HG03064 (cell line): ENCODE data around the gene ZDHHC24.
"Not testable (repeated sequence)": the region's sequence is repeated elsewhere in the genome, so short reads cannot be mapped to it uniquely, and the experiment has no call there.

ENCODE experiments used
- ATAC-seq: cut with Tn5 transposase; IDR thresholded peaks from one replicate; pipeline ENCODE4 v1.9.1; 2021; ENCODE audit warnings: low read depth; ENCODE audit not compliant: unreplicated experiment

The ZDHHC24 gene

DNA sequence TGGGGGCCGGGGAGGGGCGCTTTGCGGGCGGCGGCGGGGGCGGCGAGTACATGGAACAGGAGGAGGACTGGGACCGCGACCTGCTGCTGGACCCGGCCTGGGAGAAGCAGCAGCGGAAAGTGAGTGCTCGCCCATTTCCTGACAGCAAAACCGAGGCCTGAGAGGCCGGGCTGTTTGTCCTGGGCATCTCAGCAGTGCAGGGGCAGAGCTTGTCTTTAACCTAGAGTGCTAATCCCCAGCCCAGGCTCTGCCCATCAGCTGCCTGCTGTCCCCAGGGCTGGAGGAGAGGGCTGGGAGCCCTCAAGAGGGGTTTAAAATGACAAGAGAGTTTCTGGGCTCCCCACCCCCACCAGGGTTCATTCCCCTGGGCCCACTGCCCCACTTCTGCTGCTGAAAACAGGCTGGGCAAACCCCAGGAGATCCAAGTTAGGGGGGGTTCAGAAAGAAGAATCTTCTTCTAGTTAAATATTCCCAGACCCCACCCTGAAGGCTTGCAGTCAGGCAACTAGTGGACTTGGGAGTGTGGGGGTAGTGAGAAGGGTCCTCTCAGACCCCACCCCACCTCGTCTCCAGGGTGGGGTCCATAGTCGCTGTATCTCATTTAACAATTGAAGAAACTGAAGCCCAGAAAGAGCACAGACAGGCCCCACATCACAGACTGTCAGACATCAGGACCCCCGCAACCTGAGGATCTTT is 1.3 kb upstream of the ZDHHC24 start:
- no peak for ATAC-seq

DNA sequence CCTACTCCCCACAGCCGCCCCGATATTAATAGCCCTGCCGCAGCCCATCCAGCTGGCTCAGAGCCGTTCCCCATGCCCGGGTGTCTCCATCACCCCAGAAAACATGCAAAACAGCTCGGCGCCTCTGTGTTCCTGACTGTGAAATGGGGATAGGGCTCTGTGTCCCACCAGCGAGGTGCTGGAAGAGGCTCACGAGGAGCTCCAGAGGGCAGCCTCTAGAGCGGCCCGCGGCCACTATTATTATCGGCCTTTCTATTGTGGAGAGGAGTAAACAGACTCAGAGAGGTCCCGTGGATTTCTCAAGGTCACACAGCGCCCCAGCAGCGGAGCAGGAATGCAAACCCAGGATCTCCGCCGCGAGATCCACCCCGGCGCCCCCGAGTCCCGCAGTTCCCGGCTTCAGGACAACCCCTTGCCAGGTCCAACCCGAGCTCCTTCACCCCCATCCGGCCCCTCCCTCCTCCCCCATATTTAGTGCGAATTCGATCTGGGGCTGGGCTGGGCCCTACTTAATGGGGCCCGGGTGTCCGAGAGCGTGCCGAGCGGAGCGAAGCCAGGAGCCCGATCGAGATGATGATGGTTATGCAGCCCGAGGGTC is 619 bp upstream of the ZDHHC24 start, which contains the start of gene ACTN3:
ACTN3 (plus strand) TSS at position 536 of the 598 bp plus-strand sequence; CDS start at position 571, 35 bp downstream.
- no peak for ATAC-seq

DNA sequence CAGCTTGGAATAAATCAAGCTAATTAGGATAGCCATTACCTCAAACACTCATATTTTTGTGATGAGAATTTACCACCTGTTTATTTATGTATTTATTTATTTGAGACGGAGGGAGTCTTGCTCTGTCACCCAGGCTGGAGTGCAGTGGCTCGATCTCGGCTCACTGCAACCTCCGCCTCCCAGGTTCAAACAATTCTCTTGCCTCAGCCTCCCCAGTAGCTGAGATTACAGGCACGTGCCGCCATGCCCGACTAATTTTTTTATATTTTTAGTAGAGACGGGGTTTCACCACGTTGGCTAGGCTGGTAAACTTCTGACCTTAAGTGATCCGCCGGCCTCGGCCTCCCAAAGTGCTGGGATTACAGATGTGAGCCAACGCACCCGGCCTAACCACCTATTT is 896 bp downstream of the ZDHHC24 start:
- not testable (repeated sequence) for ATAC-seq

DNA sequence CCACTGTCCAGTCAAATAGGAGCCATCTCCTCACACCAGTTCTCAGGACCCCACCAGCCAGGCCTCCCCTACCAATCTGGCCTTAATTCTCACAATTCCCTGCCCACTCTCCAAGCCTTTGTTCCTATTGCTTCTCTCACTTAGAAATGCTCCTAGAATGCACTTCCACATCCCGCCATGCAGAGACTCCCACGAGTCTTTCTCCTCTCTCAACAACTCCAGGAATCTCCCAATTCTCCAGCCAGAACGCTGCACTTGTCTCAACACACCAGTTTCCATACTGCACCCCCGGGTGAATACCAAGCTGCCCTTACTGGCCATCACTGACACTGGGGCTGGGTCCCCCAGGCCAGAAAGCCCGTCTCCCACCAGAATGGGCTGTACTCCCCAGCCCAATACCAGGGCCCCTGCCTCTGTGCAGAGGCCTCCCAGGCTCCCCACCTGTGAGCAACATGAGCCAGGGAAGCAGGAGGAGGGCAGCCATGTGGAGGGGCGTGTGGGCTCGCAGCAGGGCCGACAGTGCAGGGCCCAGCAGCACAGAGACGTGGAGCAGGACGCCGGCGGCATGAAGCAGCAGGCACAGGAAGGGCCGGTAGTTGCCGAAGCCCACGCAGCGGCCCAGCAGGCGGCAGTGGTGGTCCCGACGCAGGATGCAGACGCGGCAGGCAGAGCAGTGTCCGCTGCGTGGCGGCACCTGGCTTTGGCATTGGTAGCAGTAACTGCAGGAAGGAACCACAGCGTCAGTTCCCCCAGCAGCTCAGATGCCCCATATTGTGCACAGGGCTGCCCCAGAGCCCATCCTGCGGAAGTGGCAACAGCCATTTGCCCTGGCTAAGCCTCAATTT is 2.4 kb downstream of the ZDHHC24 start:
- ATAC-seq, result no peak

DNA sequence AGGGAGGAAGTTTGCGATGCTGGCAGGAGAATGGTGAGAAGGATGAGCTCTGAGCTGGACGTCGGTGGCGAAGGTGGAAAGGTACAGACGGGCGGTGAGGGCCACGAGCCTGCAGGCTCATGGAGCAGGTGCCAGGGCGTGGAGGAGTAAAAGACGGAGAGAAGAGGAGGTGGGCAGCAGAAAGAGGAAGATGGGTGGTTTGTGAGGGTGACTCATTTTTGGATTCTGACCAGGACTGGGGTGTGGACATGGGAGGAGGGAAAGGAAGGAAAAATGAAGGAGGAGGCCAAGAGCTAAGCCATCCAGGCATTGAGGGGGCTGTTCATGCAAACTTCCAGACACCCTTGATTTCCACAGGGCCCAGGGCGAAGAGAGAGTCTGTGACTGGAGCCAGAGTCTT is 3.5 kb downstream of the ZDHHC24 start:
- ATAC-seq, result no peak

DNA sequence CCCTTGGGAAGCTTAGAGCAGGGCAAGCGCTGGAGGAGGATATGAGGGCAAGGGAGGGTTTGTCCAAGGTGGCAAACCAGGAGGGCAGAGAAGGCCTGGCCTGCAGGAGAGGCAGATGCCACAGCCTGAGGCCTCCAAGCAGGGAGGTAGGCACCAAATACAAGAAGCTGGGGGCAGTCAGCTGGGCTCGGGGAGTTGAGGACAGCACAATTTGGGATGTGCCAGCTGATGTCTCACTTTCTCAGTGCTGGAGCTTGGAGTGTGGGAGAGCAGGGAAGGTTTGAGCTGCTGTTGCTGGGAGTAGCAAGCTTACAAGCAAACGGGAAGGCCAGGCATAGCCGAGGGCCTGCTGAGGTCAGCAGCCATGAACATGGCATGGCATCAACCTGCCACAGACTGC is 4.0 kb downstream of the ZDHHC24 start:
- no peak for ATAC-seq

DNA sequence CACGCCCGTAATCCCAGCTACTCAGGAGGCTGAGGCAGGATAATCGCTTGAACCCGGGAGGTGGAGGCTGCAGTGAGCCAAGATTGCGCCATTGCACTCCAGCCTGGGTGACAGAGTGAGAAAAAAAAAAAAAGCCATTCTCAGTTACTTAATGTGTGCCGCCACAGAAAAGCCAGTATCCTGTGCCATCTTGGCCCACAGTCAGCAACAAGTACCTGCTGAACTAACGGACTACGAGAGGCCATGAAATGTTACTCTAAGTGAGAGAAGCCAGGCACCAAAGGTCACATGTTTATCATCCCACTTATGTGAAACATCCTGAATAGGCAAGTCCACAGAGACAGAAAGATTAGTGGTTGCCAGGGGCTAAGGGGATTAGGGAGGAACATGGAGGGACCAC is 5.2 kb downstream of the ZDHHC24 start:
- not testable (repeated sequence) for ATAC-seq

DNA sequence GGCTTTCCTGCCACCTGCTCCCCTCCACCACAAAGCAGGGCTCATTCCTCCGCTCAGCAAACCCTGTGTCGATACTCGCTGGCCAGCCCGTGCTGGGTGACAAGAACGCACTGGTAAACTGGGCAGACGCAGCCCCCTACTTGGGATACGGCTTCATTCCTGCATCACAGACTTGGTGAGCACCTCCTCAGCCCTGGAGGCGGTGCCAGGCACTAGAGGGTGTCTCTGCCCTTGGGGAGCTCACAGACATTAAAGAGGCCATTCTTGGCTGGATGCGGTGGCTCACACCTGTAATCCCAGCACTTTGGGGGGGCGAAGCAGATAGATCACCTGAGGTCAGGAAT is 6.0 kb downstream of the ZDHHC24 start:
- no peak for ATAC-seq

DNA sequence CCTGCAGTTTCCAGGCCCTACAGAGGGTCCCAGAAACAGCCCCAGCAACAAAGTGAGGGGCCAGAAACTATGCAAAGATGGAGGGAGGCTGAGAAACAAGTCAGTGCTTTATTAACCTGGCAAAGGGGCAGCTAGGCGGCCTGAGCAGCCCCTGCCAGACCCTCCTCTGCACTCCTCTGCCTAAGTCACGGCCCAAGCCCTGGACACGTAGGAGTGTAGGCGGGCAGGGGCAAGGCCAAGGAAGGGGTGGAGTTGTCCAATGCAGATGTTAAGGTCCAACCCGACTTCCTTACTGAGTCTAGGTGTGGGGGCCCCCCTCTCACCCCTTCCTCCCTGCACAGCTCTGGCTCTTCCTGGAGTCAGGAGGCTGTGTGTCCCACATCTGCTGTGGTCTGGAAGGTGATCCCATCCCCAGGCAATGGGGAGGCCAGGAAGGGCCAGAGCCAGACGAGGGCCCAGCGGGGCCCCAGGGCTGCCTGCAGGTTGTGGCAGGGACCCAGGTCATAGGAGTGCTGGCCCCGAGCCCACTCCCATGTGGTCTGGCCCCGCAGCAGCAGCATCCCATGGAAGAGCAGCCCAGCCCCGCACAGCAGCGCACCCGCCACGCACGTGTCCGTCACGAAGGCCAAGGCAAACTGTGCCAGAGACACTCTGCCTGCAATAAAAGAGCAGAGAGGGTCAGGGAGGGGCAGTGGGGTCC is 6.5 kb downstream of the ZDHHC24 start:
- ATAC-seq, result no peak

DNA sequence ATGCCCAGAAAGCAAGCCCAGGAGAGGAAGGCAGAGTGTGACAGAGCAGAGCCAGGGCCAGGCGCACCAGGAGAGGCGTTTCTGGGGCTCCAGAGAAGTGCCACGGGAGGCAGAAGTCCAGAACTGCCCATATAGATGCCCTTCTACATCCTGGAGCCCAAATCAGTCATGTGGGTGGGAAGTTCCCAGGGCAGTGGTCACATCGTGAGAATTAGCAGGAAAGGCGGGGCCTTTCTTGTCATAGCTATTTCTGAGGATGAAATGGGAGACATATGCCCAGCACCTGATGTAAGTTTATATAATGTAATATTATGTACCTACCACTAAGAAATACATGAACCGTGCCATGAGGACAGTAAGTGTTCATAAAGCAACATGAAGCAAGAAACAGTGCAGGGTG is 13.1 kb downstream of the ZDHHC24 start:
- ATAC-seq, result no peak

DNA sequence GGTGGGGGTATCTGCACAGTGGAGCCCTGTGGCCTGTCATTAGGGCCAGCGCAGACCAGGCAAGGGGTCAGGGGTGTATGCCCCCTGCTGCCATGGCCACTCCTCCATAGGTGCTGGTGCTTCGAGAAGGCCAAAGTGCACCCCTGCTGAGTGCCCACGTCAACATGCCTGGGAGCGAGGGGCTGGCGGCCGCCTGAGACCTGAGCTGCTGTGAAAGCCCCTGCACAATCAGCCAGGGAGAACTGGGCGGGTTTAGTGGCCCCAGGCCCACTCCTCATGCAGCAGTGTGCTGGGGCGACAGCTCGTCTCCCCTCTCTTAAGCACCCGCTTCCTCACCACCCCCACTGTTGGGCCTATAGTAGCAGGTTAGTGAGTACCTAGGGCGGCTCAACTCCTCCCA is 14.0 kb downstream of the ZDHHC24 start:
- ATAC-seq, result no peak

DNA sequence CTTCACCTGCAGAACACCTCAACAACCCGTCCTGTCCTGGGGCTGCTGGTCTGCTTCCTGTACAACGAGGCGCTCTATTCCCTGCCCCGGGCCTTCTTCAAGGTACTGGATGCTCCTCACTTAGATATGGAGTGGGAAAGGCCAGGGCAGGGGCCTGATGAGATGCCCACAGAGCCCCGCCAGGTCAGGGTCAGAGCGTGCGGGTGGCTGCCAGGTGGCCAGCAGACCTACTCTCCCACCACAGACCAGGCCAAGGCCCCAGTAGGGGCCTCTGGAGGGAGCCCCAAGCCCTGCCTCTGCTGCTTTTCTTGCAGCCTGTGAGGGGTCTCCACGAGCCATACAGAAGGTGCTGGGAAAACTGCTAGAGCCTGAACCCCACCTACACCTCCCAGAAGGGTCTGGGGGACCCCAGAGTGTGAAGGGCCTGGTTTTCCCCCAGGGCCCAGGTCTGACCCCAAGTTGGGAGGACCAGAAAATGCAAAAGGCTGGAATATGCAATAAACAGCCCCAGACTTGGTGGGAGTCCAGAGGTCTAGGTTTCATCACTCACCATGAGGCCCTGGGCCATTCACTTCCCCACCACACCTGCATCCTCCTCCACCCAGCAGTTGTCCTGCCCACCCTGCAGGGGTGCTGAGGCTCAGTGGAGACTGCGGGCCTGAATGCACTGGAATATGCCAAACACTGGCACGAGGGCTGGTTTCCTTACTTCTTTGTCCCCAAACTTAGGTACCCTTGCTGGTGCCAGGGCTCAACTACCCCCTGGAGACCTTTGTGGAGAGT is 14.7 kb downstream of the ZDHHC24 start:
- no peak for ATAC-seq

DNA sequence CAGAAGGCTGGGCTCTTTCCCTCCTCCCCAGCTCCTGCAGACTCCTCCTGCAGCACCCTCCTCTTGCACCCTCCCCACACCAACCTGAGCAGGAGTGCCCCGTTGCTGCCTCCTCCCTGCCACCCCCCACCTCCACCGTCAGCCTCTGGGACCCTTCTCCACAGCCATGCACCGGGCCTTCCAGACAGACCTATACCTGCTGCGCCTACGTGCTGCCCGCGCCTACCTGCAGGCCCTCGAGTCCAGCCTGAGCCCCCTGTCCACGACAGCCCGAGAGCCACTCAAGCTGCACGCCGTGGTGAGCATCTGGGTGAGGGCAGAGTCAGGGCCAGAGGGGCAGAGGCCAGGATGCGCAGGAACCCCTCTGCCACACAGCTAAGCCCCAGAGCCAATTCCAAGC is 16.2 kb downstream of the ZDHHC24 start:
- no peak for ATAC-seq

DNA sequence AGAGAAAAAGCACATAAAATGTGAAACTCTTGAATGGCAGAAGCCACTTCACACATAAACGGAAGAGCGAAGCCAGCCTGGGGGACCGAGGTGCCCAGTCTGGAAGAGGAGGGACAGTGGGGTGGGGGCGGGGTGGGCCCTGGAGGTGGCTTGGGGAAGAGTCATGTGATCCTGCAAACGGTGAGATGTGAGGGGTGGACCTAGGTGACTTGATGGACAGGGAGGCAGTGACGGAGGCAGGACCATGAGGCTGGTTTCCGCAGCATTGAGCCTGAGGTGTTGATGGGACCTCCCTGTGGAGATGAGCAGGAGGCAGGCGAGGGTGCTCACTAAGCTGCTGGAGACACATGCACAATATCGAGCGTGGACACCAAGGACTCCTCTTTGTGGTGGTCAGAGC is 16.8 kb downstream of the ZDHHC24 start:
- no peak for ATAC-seq

DNA sequence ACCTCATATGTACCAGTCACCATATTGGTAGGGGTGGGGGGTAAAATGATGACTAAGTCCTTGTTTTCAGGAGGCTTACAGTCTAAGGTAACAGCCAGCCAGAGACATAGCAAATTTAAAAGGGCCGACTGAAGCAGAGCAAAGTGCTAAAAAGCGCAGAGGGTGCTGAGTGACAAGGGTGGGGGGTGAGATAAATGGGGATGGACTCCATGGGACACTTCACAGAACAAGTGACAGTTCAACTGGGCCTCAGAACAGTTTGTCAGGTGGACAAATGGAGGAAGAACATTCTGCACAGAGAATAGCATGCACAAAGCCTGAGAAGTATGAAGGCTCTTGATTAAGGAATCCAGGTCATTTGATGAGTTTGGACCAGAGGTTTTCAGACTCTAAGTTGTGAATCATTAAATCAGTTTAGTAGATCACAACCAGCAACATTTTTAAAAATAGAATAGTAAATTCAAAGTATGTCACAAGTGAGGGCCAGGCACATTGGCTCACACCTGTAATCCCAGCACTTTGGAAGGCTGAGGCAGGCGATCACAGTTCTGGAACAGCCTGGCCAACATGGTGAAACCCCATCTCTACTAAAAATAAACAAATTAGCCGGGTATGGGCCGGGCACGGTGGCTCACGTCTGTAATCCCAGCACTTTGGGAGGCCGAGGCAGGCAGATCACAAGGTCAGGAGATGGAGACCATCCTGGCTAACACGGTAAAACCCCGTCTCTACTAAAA is 21.4 kb downstream of the ZDHHC24 start:
- ATAC-seq, result no peak

DNA sequence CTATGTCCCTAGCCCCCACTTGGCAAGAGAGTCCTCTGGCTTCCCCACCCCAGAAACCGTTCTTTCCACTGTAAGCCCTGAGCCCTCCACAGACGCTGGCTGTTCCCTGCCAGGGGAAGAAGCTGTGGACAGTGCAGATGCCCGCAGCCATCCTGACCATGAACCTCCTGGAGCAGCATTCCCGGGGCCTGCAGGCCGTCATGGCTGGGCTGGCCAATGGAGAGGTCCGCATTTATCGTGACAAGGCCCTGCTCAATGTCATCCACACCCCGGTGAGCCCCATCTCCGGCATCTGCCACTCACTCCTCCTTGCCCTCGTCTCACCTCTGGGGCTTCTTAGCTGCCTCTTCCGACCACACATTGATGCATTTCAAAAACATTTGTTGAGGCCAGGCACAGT is 22.2 kb downstream of the ZDHHC24 start:
- no peak for ATAC-seq

DNA sequence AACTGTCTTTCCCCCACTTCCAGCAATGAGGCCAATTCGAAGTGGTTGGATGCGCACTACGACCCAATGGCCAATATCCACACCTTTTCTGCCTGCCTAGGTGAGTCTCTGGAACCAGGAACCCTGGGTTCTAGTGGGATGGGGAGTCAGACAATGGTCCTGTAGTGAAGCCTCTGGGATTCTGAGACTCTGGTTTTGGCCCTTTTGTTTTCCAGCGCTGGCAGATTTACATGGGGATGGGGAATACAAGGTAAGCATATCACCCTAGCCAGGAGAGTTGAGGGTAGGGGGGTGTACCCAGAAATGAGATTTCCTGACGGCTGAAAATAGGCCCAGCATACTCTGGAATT is 34.9 kb downstream of the ZDHHC24 start:
- no peak for ATAC-seq

DNA sequence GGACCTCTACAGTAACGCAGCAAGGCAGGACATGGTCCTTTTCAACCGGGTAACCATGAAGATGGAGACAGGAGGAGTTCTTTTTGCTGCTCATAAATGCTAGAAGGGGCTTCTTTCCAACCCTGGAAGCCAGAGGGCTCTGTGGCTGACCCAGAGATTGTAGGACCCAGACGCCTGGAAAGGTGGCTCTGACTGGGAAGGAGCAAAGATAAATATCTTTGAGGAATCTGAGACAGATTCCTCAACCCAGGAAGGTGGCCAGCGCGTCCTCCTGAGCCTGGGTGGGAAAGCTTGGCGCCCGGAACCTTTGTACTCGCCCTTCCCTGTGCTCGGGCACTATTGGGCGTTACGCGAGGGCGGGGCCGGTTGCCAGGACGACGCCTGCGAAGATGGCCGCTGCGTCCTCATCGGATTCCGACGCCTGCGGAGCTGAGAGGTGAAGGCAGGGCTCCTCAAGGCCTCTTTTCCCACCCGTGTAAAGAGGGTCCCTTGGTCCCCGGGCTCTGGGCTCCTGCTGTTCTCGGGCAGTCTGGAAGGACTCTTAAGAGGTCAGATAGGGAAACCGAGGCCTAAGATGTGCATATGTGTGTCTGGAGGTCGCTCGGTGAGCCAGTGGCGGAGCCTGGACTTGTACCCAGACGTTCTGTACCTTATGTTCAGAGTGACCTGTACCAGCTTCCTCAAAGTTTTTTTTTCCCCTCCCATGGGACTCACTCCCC is 35.4 kb downstream of the ZDHHC24 start, which contains the start of gene BBS1:
BBS1 (plus strand) TSS at position 365 of the 719 bp plus-strand sequence; CDS start at position 390, 25 bp downstream.
- no peak for ATAC-seq

DNA sequence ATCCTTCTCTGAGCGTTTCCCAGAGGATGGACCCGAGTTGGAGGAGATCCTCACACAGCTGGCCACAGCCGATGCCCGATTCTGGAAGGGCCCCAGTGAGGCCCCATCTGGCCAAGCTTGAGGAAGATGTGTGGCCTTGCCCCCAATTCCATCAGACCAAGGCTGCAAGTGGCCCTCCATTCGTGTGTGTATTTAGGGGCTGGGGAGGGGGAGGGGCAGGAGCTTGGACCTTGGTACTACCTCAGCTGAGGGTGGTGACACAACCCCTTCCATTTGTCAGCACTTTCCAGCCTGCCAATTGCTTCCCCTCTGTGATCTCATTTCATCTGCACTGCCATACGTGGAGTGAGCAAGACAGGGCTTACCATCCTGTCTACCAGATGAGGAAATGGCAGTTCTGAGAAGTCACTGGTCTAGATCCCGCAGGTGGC is 36.7 kb downstream of the ZDHHC24 start:
- no peak for ATAC-seq
